Thyroid gland (tissue), 4 donors: ENCODE measurements around the gene PARVB. TPM values are rescaled to one million over a fixed set of nuclear protein-coding genes. Genes with fewer than 3 reads are reported as not detected.

Experiments used
- DNase-seq, 2 donors: peaks; one replicate each; pipeline ENCODE4 v3.0.0-alpha.2; 2019
- H3K27ac ChIP-seq, 3 donors: fragments of 200-600 bp; sonication (generic); 1 replicate in 2 of 3; 2 replicates in 1 of 3; pipeline ENCODE4 v1.5.1; 2016 to 2019; ENCODE audit warnings: mild to moderate bottlenecking in 1 of 3, moderate library complexity in 1 of 3
- H3K27me3 ChIP-seq: fragments of 200-600 bp; sonication (generic); one replicate; pipeline ENCODE4 v1.5.1; 2019
- H3K36me3 ChIP-seq, 2 donors: fragments of 200-600 bp; sonication (generic); one replicate each; pipeline ENCODE4 v1.5.1; 2016 to 2019
- H3K4me1 ChIP-seq, 2 donors: fragments of 200-600 bp; sonication (generic); one replicate each; pipeline ENCODE4 v1.5.1; 2017 to 2019
- H3K4me3 ChIP-seq, 3 donors: fragments of 200-600 bp; sonication (generic); replicated peaks in 1 of 3; 1 replicate in 2 of 3; 2 replicates in 1 of 3; pipeline ENCODE4 v1.5.1; 2016; ENCODE audit warnings: mild to moderate bottlenecking in 1 of 3
- H3K9me3 ChIP-seq: fragments of 200-600 bp; sonication (generic); one replicate; pipeline ENCODE4 v1.5.1; 2017
- CTCF ChIP-seq, 6 experiments: fragments of 200-600 bp in 3 of 6; fragments of 450-650 bp in 3 of 6; sonication (generic) in 3 of 6; IDR thresholded peaks; one replicate each; pipeline ENCODE4 v1.5.1; 2016 to 2019; ENCODE audit warnings: antibody characterized with exemption in 6 of 6, mild to moderate bottlenecking in 2 of 6, inconsistent platforms in 1 of 6, moderate library complexity in 1 of 6
- POLR2A ChIP-seq, 2 donors: fragments of 450-650 bp; IDR thresholded peaks; one replicate each; pipeline ENCODE4 v1.6.1; 2017; ENCODE audit warnings: antibody characterized with exemption in 2 of 2, mild to moderate bottlenecking in 2 of 2, moderate library complexity in 1 of 2
- whole genome bisulfite sequencing, 2 donors: methylation state at CpG; one replicate each; pipeline ENCODE4 v1.1.5; 2017; 5-methylcytosine and 5-hydroxymethylcytosine counted together
- intact Hi-C: fragments of 100-400 bp; cut with DNase I; formaldehyde crosslinking; loops from one replicate; pipeline ENCODE4 v1.15.1; 2023
- total RNA-seq, 4 donors: library from RNA; depleted of rRNA; stranded (reverse); fragments of >200 nt; gene quantifications; one replicate each; pipeline ENCODE4 v1.2.3, GENCODE V29; 2016

Gene PARVB
- total RNA-seq, 4 donors from 2014 or later: 6.7 to 34.9 (median 11.0) TPM

DNA sequence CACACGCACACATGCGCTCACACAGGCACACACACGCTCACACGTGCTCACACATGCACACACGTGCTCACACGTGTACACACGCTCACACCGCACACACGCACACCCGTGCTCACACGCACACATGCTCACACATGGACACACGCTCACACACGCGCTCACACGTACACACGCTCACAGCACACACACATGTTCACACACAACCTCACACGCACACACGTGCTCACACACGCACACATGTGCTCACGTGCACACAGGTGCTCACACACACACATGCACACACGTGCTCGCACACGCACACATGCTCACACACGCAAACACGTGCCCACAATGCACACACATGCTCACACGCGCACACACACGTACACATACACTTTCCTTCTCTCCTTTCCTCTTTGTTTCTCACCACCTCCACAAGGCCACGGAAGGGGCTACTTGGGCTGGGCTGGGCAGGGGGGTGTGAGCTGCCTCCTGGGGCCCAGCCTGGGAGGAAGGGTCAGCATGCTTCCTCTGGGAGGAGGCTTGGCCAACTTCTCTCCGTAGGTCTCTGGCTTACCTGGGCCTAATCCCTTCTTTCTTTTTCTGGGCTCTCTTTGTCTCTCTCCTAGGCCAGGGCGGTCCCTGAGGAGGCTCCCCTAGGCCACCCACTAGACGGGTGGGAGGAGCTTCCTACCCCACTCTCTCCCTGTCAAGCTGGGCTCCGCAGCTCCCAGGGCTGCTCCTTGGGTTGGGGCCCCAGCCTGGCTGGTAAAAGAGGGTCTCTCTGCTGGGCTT lies 122.2 kb downstream of the PARVB start:
- H3K4me1 ChIP-seq: peaks cover 12 to 43% of the 10 kb centered on the region in 2 donors
- DNase-seq: no peak
- no peaks in the 10 kb centered on the region for H3K27me3 ChIP-seq
- no peak for TF ChIP-seq POLR2A (IDR thresholded peaks at IDR 0.05)
- no peak for TF ChIP-seq CTCF (IDR thresholded peaks at IDR 0.05)
- H3K36me3 ChIP-seq: no peaks in the 10 kb centered on the region
- H3K27ac ChIP-seq: no peak overlapping the region
- WGBS, 2 donors: 92 to 94% methylated on average over 33 of the region's 33 CpGs
- no peak overlapping the region for H3K4me3 ChIP-seq
- intact Hi-C loops: no loop called here
- H3K9me3 ChIP-seq: no peaks in the 10 kb centered on the region

GRCh38 chr22:44147008-44147645 lies 123.0 kb downstream of the PARVB start:
- intact Hi-C loops: no loop called here
- Histone ChIP-seq H3K4me1 (peaks cover 12 to 43% of the 10 kb centered on the region in 2 donors), H3K4me3 (no peak overlapping the region), H3K36me3 (no peaks in the 10 kb centered on the region), H3K9me3 (no peaks in the 10 kb centered on the region), H3K27ac (no peak overlapping the region), H3K27me3 (no peaks in the 10 kb centered on the region)
- WGBS, 2 donors: 61 to 64% methylated on average over 12 of the region's 12 CpGs
- no peak for DNase-seq
- no peak for TF ChIP-seq POLR2A (IDR thresholded peaks at IDR 0.05)
- no peak for TF ChIP-seq CTCF (IDR thresholded peaks at IDR 0.05)

DNA sequence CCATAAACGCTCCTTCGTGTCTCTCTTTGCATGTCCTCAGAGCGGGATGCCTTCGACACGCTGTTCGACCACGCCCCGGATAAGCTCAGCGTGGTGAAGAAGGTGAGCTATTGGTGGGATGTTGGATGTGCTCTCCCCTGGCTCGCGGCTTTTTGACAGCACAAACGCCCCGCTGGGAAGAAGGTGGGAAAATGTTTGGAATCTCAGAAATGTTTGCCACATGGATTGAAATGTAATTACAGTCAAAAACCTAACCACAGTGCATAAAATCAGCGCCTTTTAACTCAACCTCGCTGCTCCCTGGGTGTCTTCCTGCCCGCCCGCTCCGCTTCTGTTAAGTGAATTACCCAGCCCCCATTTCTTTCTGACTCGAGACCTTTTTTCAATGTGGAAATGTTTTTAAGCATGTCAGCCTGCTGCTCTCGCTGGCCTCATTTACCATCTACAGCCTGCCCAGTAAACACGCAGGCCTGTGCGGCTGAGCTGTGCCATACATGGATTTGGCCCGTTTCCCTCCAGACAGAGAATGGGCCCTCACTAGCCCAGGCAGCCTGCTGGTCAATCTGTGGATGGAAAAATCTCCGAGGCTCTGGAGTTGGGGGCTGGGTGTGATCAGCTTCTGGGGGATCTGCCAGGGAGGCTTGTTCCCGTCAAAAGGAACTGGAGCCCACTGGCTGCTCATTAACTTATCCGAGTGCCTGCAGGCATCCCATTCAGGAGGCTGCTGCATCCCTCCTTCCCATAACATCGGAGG lies 123.9 kb downstream of the PARVB start:
- Histone ChIP-seq H3K27me3 (no peaks in the 10 kb centered on the region), H3K36me3 (no peaks in the 10 kb centered on the region), H3K27ac (no peak overlapping the region), H3K4me3 (no peak overlapping the region), H3K9me3 (no peaks in the 10 kb centered on the region), H3K4me1 (peaks cover 12 to 36% of the 10 kb centered on the region in 2 donors)
- TF ChIP-seq POLR2A (IDR thresholded peaks at IDR 0.05) (no peak), CTCF (IDR thresholded peaks at IDR 0.05) (no peak)
- DNase-seq: no peak
- WGBS, 2 donors: 78 to 82% methylated on average over 25 to 27 of the region's 27 CpGs
- intact Hi-C loops: no loop called here

GRCh38 chr22:44151676-44152075 lies 127.6 kb downstream of the PARVB start:
- Histone ChIP-seq H3K4me3 (no peak overlapping the region), H3K27ac (no peak overlapping the region), H3K27me3 (no peaks in the 10 kb centered on the region), H3K9me3 (no peaks in the 10 kb centered on the region), H3K36me3 (no peaks in the 10 kb centered on the region), H3K4me1 (peaks cover 0 to 8% of the 10 kb centered on the region in 2 donors)
- intact Hi-C loops: no loop called here
- WGBS, 2 donors: 70 to 86% methylated on average over 4 of the region's 4 CpGs
- TF ChIP-seq POLR2A (IDR thresholded peaks at IDR 0.05): no peak
- TF ChIP-seq CTCF (IDR thresholded peaks at IDR 0.05): no peak
- no peak for DNase-seq
